CD14-positive monocyte (primary cell): ENCODE measurements around the gene CYB5A. TPM values are rescaled to one million over a fixed set of nuclear protein-coding genes. Genes with fewer than 3 reads are reported as not detected.

Experiments
- DNase-seq, 3 donors: peaks; one replicate each; pipeline ENCODE4 v3.0.0-alpha.2; 2011 to 2022
- H2AFZ ChIP-seq: 2 replicates; pipeline ENCODE4 v1.6.0; 2012; ENCODE audit warnings: mild to moderate bottlenecking, low read depth, low read length, inconsistent platforms; ENCODE audit not compliant: insufficient read depth, poor library complexity, severe bottlenecking
- H3K27ac ChIP-seq, 2 donors: 1 replicate in 1 of 2; 2 replicates in 1 of 2; pipeline ENCODE4 v1.5.1; 2012 to 2013; ENCODE audit warnings: low read length in 2 of 2, control low read depth in 1 of 2, inconsistent platforms in 1 of 2, low read depth in 1 of 2, mild to moderate bottlenecking in 1 of 2
- H3K27me3 ChIP-seq, 2 donors: one replicate each; pipeline versions ENCODE4 v1.6.0 to v1.6.1; 2011 to 2013; ENCODE audit warnings: low read length in 2 of 2; ENCODE audit not compliant: control insufficient read depth in 2 of 2, insufficient read depth in 2 of 2
- H3K36me3 ChIP-seq, 2 donors: replicated peaks in 1 of 2; 1 replicate in 1 of 2; 2 replicates in 1 of 2; pipeline versions ENCODE4 v1.5.1 to v1.6.1; 2012 to 2013; ENCODE audit warnings: low read length in 2 of 2, control low read depth in 1 of 2, inconsistent platforms in 1 of 2, mild to moderate bottlenecking in 1 of 2; ENCODE audit not compliant: insufficient read depth in 2 of 2, control insufficient read depth in 1 of 2
- H3K4me1 ChIP-seq, 2 donors: 1 replicate in 1 of 2; 2 replicates in 1 of 2; pipeline versions ENCODE4 v1.5.1 to v1.6.1; 2012 to 2013; ENCODE audit warnings: low read length in 2 of 2, control low read depth in 1 of 2, inconsistent platforms in 1 of 2, mild to moderate bottlenecking in 1 of 2, moderate library complexity in 1 of 2; ENCODE audit not compliant: insufficient read depth in 2 of 2, control insufficient read depth in 1 of 2
- H3K4me2 ChIP-seq: replicated peaks from 2 replicates; pipeline ENCODE3; 2012; ENCODE audit warnings: low read length, moderate library complexity, mild to moderate bottlenecking; ENCODE audit not compliant: poor library complexity, severe bottlenecking; ENCODE audit errors: extremely low read depth
- H3K4me3 ChIP-seq, 3 experiments: fragments of 200-600 bp in 1 of 3; sonication (generic) in 1 of 3; replicated peaks in 1 of 3; 1 replicate in 2 of 3; 2 replicates in 1 of 3; pipeline ENCODE4 v1.5.1; 2011 to 2013; ENCODE audit warnings: low read length in 3 of 3, mild to moderate bottlenecking in 3 of 3, control low read depth in 2 of 3, low read depth in 2 of 3, inconsistent platforms in 1 of 3, moderate library complexity in 1 of 3
- H3K79me2 ChIP-seq: 2 replicates; pipeline ENCODE4 v1.6.0; 2012; ENCODE audit warnings: mild to moderate bottlenecking, control low read depth, inconsistent platforms, low read length, moderate library complexity; ENCODE audit not compliant: insufficient read depth
- H3K9ac ChIP-seq: 2 replicates; pipeline ENCODE4 v1.6.0; 2017; ENCODE audit warnings: low read length, mild to moderate bottlenecking; ENCODE audit not compliant: insufficient read depth, poor library complexity, severe bottlenecking
- H3K9me3 ChIP-seq, 2 donors: replicated peaks in 1 of 2; 1 replicate in 1 of 2; 2 replicates in 1 of 2; pipeline versions ENCODE4 v1.5.1 to v1.6.1; 2012 to 2013; ENCODE audit warnings: low read length in 2 of 2, control low read depth in 1 of 2; ENCODE audit not compliant: control insufficient read depth in 1 of 2, insufficient read depth in 1 of 2
- H4K20me1 ChIP-seq: 2 replicates; pipeline ENCODE4 v1.6.0; 2012; ENCODE audit warnings: mild to moderate bottlenecking, low read length, control low read depth, moderate library complexity; ENCODE audit not compliant: insufficient read depth
- H3K27ac Mint-ChIP-seq, 7 donors: one replicate each; pipeline ENCODE4 v1.8.0; 2020; ENCODE audit warnings: mild to moderate bottlenecking in 7 of 7, mixed read lengths in 7 of 7, moderate library complexity in 6 of 7, inconsistent platforms in 2 of 7
- H3K27me3 Mint-ChIP-seq, 3 donors: one replicate each; pipeline ENCODE4 v1.8.0; 2021 to 2022; ENCODE audit warnings: low read depth in 3 of 3, mild to moderate bottlenecking in 3 of 3, mixed read lengths in 3 of 3, moderate library complexity in 3 of 3, inconsistent platforms in 1 of 3
- H3K36me3 Mint-ChIP-seq, 2 donors: one replicate each; pipeline ENCODE4 v1.8.0; 2020; ENCODE audit warnings: mixed read lengths in 2 of 2, inconsistent platforms in 1 of 2, mild to moderate bottlenecking in 1 of 2
- H3K4me1 Mint-ChIP-seq: one replicate; pipeline ENCODE4 v1.8.0; 2020; ENCODE audit warnings: mild to moderate bottlenecking, mixed read lengths
- H3K4me3 Mint-ChIP-seq, 2 donors: one replicate each; pipeline ENCODE4 v1.8.0; 2020; ENCODE audit warnings: mild to moderate bottlenecking in 2 of 2, mixed read lengths in 2 of 2, moderate library complexity in 1 of 2
- H3K9me3 Mint-ChIP-seq, 7 donors: one replicate each; pipeline ENCODE4 v1.8.0; 2020 to 2022; ENCODE audit warnings: mixed read lengths in 7 of 7, mild to moderate bottlenecking in 6 of 7, moderate library complexity in 6 of 7, inconsistent platforms in 2 of 7
- WGBS: methylation state at CpG from one replicate; pipeline ENCODE4 v1.1.5; 2013; ENCODE audit warnings: missing lambda C conversion rate; ENCODE audit not compliant: insufficient coverage; 5-methylcytosine and 5-hydroxymethylcytosine counted together
- intact Hi-C, 2 donors: fragments of 100-400 bp; cut with micrococcal nuclease; formaldehyde crosslinking; loops; one replicate each; pipeline versions ENCODE4 v1.15.0 to v1.15.1; 2023
- polyA plus RNA-seq, 3 donors: library from polyadenylated mRNA; depleted of rRNA in 1 of 3; unstranded in 2 of 3; stranded (reverse) in 1 of 3; fragments of 300-500 nt in 2 of 3; fragments of >200 nt in 1 of 3; fragmentation: Illumina TruSeq in 2 of 3; gene quantifications; 1 replicate in 2 of 3; 2 replicates in 1 of 3; pipeline ENCODE4 v1.2.3, GENCODE V29; 2012 to 2021
- TF ChIP-seq, protein P1 (sequence below): fragments of 200-600 bp; IDR thresholded peaks from one replicate; pipeline ENCODE4 v1.8.0; 2022; ENCODE audit warnings: antibody characterized with exemption, mild to moderate bottlenecking

Gene CYB5A
- polyA plus RNA-seq, 3 donors: 19.0 to 27.6 (median 22.4) TPM

DNA sequence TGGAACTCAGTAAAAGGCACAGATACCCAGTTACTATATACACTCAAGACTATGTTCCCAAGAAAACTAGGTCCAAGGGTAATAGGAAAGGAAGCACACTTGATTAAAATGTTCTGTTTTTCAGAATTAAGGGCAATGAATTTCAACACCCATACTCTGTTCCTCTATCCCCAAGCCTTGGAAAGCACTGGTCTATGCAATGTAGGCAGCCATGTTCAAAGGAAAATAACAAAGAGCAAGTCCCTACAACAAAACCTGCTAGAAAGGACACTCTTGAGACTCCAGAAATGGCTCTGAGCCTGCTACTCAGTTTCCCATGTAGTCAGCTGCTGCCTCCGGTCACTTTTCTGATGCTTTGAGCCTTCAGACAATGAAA, 6.8 kb downstream of the CYB5A start:
- Histone ChIP-seq H3K27me3 (no peaks in the 10 kb centered on the region), H3K4me2 (no peak overlapping the region)
- H3K27ac Mint-ChIP-seq: no peak overlapping the region

DNA sequence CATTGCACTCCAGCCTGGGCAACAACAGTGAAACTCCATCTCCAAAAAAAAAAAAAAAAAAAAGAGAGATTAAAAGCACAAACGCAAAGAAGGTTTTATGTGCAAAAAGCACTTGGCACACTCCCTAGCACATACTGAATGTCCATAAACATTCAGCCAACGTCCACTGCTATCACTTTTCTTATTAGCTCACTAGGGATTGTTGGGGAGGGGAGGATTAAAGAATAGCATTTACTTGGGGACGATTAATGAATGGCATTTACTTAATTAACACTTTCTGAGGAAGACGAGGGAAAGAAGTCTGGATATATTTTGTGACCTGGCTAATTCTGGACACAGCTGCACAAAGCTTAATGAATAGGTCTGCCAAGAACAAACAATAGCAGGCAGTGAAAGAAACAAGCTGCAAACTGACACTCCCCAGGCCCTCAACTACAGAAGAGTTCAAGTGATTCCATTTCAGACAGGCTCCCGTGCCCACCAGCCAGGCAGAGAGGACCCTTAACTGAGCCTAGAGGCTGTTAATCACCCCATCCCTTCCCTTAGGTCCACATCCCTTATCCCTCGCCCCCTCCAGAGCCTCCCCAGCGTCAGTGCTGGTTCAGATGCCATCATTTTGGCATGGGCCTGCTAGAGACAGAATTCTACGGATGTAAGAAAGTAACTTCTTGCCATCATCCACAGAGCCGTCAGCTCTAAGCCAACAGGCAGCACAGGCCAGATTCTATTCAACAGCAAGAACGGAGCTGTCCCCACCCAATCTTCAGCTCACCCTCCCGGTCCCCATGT, 7.4 kb downstream of the CYB5A start:
- no peak overlapping the region for H3K4me3 ChIP-seq
- peaks cover 4 to 16% of the 10 kb centered on the region in 2 donors for H3K4me1 ChIP-seq
- no peak overlapping the region for H3K4me3 Mint-ChIP-seq
- H3K27me3 ChIP-seq: no peaks in the 10 kb centered on the region
- intact Hi-C loops: no loop called here
- H3K27me3 Mint-ChIP-seq: peaks cover 0 to 3% (median 0%) of the 10 kb centered on the region in 3 donors
- no peak overlapping the region for H3K27ac ChIP-seq
- H2AFZ ChIP-seq: no peak overlapping the region
- TF ChIP-seq, protein P1, sequence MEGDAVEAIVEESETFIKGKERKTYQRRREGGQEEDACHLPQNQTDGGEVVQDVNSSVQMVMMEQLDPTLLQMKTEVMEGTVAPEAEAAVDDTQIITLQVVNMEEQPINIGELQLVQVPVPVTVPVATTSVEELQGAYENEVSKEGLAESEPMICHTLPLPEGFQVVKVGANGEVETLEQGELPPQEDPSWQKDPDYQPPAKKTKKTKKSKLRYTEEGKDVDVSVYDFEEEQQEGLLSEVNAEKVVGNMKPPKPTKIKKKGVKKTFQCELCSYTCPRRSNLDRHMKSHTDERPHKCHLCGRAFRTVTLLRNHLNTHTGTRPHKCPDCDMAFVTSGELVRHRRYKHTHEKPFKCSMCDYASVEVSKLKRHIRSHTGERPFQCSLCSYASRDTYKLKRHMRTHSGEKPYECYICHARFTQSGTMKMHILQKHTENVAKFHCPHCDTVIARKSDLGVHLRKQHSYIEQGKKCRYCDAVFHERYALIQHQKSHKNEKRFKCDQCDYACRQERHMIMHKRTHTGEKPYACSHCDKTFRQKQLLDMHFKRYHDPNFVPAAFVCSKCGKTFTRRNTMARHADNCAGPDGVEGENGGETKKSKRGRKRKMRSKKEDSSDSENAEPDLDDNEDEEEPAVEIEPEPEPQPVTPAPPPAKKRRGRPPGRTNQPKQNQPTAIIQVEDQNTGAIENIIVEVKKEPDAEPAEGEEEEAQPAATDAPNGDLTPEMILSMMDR: no peak
- WGBS: 96% methylated on average over 3 of the region's 11 CpGs
- H3K4me2 ChIP-seq: no peak overlapping the region
- H3K27ac Mint-ChIP-seq: no peak overlapping the region
- H3K9me3 Mint-ChIP-seq: no peaks in the 10 kb centered on the region
- no peaks in the 10 kb centered on the region for H3K79me2 ChIP-seq
- H3K4me1 Mint-ChIP-seq: peaks cover 30% of the 10 kb centered on the region
- H4K20me1 ChIP-seq: no peaks in the 10 kb centered on the region
- no peaks in the 10 kb centered on the region for H3K36me3 ChIP-seq
- no peak overlapping the region for H3K9ac ChIP-seq
- peaks cover 0 to 5% of the 10 kb centered on the region in 2 donors for H3K36me3 Mint-ChIP-seq
- H3K9me3 ChIP-seq: no peaks in the 10 kb centered on the region
- DNase-seq: no peak

More for the DNA sequence above, 6.8 kb downstream of the CYB5A start:
- Mint-ChIP-seq H3K4me1 (peaks cover 36% of the 10 kb centered on the region), H3K27me3 (peaks cover 0 to 3% (median 0%) of the 10 kb centered on the region in 3 donors), H3K4me3 (no peak overlapping the region), H3K9me3 (no peaks in the 10 kb centered on the region), H3K36me3 (peaks cover 0 to 5% of the 10 kb centered on the region in 2 donors)
- H3K4me3 ChIP-seq: no peak overlapping the region
- DNase-seq: no peak
- no peaks in the 10 kb centered on the region for H3K36me3 ChIP-seq
- no peaks in the 10 kb centered on the region for H4K20me1 ChIP-seq
- TF ChIP-seq, protein P1: no peak
- intact Hi-C loops: no loop called here
- H3K79me2 ChIP-seq: no peaks in the 10 kb centered on the region
- 100% methylated on average over 1 of the region's 1 CpG for WGBS
- H3K9ac ChIP-seq: no peak overlapping the region
- no peak overlapping the region for H2AFZ ChIP-seq
- H3K4me1 ChIP-seq: peaks cover 4 to 19% of the 10 kb centered on the region in 2 donors
- H3K27ac ChIP-seq: no peak overlapping the region
- H3K9me3 ChIP-seq: no peaks in the 10 kb centered on the region
